ENCODE data around the gene GPAT2.
"Not testable (repeated sequence)": the region's sequence is repeated elsewhere in the genome, so short reads cannot be mapped to it uniquely, and the experiment has no call there.

Gene GPAT2

DNA sequence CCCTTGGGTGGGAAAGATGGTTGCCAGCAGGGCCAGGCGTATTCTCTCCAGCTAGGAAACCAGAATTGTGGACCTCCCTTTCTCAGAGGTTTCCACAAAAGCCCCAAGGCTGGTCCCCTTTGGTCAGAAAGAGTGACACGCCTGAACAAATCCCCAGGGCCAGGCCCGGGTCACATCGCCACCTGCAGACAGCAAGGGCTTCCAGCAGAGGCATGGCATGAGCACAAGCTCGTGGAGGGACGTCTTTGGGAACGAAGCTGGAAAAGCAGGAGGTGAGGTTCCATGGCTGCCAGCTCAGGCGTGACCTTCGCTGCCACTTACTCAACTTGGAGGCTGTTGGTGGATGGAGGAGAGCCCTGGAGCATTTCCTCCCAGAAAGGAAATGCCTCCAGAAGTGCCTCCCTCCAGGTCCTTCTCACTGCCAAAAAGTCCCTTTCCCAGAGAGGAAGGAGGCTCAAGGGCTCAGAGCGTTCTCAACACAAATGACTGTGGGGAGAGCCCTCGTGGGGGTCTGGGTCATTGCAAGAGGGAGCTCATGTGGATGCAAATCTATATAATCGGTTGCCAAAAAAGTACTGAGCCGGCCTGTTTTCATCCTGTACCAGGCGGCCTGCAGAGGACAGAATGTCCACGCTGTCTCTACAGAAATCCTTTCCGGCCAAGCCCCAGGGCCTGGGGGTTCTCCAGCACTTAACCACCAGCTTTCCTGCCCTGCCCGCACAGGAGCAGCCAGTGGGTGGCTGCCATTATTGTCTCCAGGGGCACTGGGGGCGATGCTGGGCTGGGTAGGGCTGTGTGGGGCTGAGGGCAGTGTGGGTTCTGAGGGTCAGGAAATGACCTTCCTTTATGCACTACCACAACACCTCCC is 14.6 kb upstream of the GPAT2 start:
- not testable (repeated sequence) for H3K4me2 ChIP-seq (ENCODE audit: low read length); H3K4me3 ChIP-seq (ENCODE audit: low read depth, low read length, poor library complexity, severe bottlenecking); H3K9me2 ChIP-seq (ENCODE audit: low read depth, low read length); H3F3A ChIP-seq (ENCODE audit: insufficient read depth, low read length); H3K79me2 ChIP-seq (ENCODE audit: insufficient read depth, low read length); H3K4me1 ChIP-seq (ENCODE audit: insufficient read depth, low read length, severe bottlenecking); H3K36me3 ChIP-seq (ENCODE audit: insufficient read depth, low read length); H3K9ac ChIP-seq (ENCODE audit: low read length); H3K27me3 ChIP-seq (ENCODE audit: insufficient read depth, low read length); H3K27ac ChIP-seq (ENCODE audit: low read depth, low read length, poor library complexity, severe bottlenecking); H2AFZ ChIP-seq (ENCODE audit: low read length); H4K20me1 ChIP-seq (ENCODE audit: insufficient read depth, low read length); H3K9me3 ChIP-seq (ENCODE audit: low read length)
- TF ChIP-seq, protein P1, sequence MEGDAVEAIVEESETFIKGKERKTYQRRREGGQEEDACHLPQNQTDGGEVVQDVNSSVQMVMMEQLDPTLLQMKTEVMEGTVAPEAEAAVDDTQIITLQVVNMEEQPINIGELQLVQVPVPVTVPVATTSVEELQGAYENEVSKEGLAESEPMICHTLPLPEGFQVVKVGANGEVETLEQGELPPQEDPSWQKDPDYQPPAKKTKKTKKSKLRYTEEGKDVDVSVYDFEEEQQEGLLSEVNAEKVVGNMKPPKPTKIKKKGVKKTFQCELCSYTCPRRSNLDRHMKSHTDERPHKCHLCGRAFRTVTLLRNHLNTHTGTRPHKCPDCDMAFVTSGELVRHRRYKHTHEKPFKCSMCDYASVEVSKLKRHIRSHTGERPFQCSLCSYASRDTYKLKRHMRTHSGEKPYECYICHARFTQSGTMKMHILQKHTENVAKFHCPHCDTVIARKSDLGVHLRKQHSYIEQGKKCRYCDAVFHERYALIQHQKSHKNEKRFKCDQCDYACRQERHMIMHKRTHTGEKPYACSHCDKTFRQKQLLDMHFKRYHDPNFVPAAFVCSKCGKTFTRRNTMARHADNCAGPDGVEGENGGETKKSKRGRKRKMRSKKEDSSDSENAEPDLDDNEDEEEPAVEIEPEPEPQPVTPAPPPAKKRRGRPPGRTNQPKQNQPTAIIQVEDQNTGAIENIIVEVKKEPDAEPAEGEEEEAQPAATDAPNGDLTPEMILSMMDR (IDR thresholded peaks at IDR 0.05; ENCODE audit: low read length), result peak; percentile 7; the same call in 1 of the 2 replicates

DNA sequence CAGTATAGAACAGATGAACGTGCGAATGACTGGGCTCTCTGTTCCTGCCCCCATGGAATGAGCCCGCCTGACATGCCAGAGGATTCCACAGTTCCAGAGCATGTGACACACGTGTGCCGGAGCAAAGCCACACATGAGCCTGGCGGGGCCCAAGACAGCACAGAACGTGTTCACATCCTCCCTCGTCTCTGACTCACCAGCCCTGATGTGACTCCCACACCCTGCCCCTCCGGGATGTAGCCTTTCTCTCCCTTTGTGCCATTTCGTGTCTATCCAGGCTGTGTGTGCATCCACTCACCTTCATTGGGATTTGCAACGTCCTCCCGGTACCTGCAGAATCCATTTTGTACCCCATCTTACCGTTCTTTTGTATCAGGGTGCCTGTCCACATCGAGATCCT is 838 bp upstream of the GPAT2 start:
- H3K4me2 ChIP-seq (ENCODE audit: low read length); H3K9me2 ChIP-seq (ENCODE audit: low read depth, low read length); H3K4me3 ChIP-seq (ENCODE audit: low read depth, low read length, poor library complexity, severe bottlenecking); H2AFZ ChIP-seq (ENCODE audit: low read length); H3K9me3 ChIP-seq (ENCODE audit: low read length); H3K9ac ChIP-seq (ENCODE audit: low read length); H3K27me3 ChIP-seq (ENCODE audit: insufficient read depth, low read length); H3K4me1 ChIP-seq (ENCODE audit: insufficient read depth, low read length, severe bottlenecking); H3K27ac ChIP-seq (ENCODE audit: low read depth, low read length, poor library complexity, severe bottlenecking); H3K79me2 ChIP-seq (ENCODE audit: insufficient read depth, low read length); H3F3A ChIP-seq (ENCODE audit: insufficient read depth, low read length); H3K36me3 ChIP-seq (ENCODE audit: insufficient read depth, low read length); H4K20me1 ChIP-seq (ENCODE audit: insufficient read depth, low read length): not testable (repeated sequence)

DNA sequence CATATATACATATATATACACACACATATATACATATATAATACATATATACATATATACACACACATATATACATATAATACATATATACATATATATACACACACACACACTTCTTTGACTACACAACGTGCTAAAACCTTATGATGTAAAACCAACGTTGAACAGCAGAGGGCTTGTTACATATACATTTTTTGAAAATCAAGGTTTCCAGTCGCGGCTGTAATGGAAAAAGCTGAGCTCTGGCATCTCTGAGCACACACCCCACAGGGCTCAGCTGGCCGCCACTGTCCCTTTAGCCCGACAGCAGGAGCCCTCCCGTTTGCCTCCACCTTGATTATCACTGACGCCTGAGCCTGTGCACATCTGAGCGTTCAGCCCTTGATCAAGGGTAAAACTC is 719 bp downstream of the GPAT2 start:
- not testable (repeated sequence) for H4K20me1 ChIP-seq (ENCODE audit: insufficient read depth, low read length); H3F3A ChIP-seq (ENCODE audit: insufficient read depth, low read length); H3K4me1 ChIP-seq (ENCODE audit: insufficient read depth, low read length, severe bottlenecking); H3K4me3 ChIP-seq (ENCODE audit: low read depth, low read length, poor library complexity, severe bottlenecking); H3K9me3 ChIP-seq (ENCODE audit: low read length); H3K27ac ChIP-seq (ENCODE audit: low read depth, low read length, poor library complexity, severe bottlenecking); H3K9me2 ChIP-seq (ENCODE audit: low read depth, low read length); H3K4me2 ChIP-seq (ENCODE audit: low read length); H3K9ac ChIP-seq (ENCODE audit: low read length); H3K27me3 ChIP-seq (ENCODE audit: insufficient read depth, low read length); H3K36me3 ChIP-seq (ENCODE audit: insufficient read depth, low read length); H2AFZ ChIP-seq (ENCODE audit: low read length); H3K79me2 ChIP-seq (ENCODE audit: insufficient read depth, low read length)

DNA sequence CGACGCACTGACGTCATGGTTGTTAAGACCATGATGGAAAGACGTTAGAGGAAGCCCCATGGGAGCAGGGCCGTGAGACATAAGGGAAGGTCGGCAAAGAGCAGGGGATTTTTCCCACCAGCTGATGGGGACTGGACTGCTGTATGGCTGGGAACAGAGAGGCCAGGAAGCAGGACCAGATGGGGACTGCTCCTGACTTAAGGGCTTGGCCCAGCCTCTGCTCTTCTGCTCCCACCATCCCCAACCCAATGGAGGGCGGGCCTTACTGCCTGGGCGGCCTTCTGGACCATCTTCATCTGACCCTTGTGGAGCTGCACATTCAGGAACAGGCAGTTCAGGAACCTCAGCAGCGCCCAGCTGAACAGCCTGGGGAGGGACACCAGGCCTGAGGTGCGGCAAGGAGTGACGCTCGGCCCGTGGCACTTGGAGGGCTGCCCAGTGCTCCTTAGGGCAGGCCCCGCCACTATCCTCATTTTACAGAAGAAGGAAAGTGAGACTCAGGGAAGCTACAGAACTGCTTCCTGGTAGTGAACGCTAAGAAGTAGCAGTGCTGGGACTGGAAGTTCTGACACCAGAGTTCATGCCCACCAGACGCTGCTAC is 6.9 kb downstream of the GPAT2 start:
- not testable (repeated sequence) for H3K4me2 ChIP-seq (ENCODE audit: low read length); H3K9ac ChIP-seq (ENCODE audit: low read length); H4K20me1 ChIP-seq (ENCODE audit: insufficient read depth, low read length); H3K4me3 ChIP-seq (ENCODE audit: low read depth, low read length, poor library complexity, severe bottlenecking); H3K27me3 ChIP-seq (ENCODE audit: insufficient read depth, low read length); H3F3A ChIP-seq (ENCODE audit: insufficient read depth, low read length); H3K27ac ChIP-seq (ENCODE audit: low read depth, low read length, poor library complexity, severe bottlenecking); H3K4me1 ChIP-seq (ENCODE audit: insufficient read depth, low read length, severe bottlenecking); H2AFZ ChIP-seq (ENCODE audit: low read length); H3K36me3 ChIP-seq (ENCODE audit: insufficient read depth, low read length); H3K79me2 ChIP-seq (ENCODE audit: insufficient read depth, low read length); H3K9me3 ChIP-seq (ENCODE audit: low read length); H3K9me2 ChIP-seq (ENCODE audit: low read depth, low read length)

DNA sequence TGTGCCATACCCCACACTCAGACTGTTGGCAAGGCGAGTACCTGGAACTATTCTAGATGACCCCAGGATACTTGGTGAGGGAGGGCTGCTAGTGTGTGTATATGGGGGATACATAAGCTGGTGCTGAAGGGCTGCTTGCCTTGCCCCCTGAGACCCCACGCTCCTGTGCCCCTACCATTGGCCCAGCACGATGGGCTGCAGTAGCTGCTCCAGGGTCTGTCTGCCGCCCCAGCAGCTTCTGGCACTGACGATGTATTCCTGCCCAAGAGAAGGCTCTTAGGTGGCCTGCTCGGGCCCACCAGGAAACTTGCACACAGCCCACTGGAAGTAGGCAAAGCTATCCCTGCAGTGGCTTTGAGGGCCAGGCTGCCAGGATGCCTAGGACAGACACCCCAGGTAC is 9.0 kb downstream of the GPAT2 start:
- not testable (repeated sequence) for H3K4me3 ChIP-seq (ENCODE audit: low read depth, low read length, poor library complexity, severe bottlenecking); H3K79me2 ChIP-seq (ENCODE audit: insufficient read depth, low read length); H3K36me3 ChIP-seq (ENCODE audit: insufficient read depth, low read length); H3K9me3 ChIP-seq (ENCODE audit: low read length); H3K9me2 ChIP-seq (ENCODE audit: low read depth, low read length); H2AFZ ChIP-seq (ENCODE audit: low read length); H3K27ac ChIP-seq (ENCODE audit: low read depth, low read length, poor library complexity, severe bottlenecking); H3F3A ChIP-seq (ENCODE audit: insufficient read depth, low read length); H3K4me2 ChIP-seq (ENCODE audit: low read length); H3K4me1 ChIP-seq (ENCODE audit: insufficient read depth, low read length, severe bottlenecking); H3K27me3 ChIP-seq (ENCODE audit: insufficient read depth, low read length); H3K9ac ChIP-seq (ENCODE audit: low read length); H4K20me1 ChIP-seq (ENCODE audit: insufficient read depth, low read length)

Data from OCI-LY1 (cell line).